ENCODE results near the gene GALNT17.

Gene GALNT17

GRCh38 chr7:71290452-71290851, 158.5 kb downstream of the GALNT17 start:
- no peak overlapping the region for H3K4ac ChIP-seq (ENCODE audit: low read depth, low read length)
- no peak overlapping the region for H2AFZ ChIP-seq (ENCODE audit: insufficient read depth, low read length, poor library complexity)
- H2BK120ac ChIP-seq (ENCODE audit: insufficient read depth, low read length, poor library complexity): no peak overlapping the region
- no peak overlapping the region for H2AK5ac ChIP-seq (ENCODE audit: low read length)
- H4K8ac ChIP-seq (ENCODE audit: low read depth, low read length): no peak overlapping the region
- H4K91ac ChIP-seq (ENCODE audit: low read depth, low read length): no peak overlapping the region
- no peaks in the 10 kb centered on the region for H3K36me3 ChIP-seq (ENCODE audit: control insufficient read depth in 1 of 2, insufficient read depth in 2 of 2, low read length in 2 of 2)
- no peak for DNase-seq
- no peak overlapping the region for H2BK12ac ChIP-seq (ENCODE audit: low read length)
- H3K4me2 ChIP-seq (ENCODE audit: low read length): no peak overlapping the region
- H4K12ac ChIP-seq (ENCODE audit: low read depth, low read length): no peak overlapping the region
- H3K18ac ChIP-seq (ENCODE audit: low read length): no peak overlapping the region
- no peak overlapping the region for H3K9ac ChIP-seq (ENCODE audit: low read length)
- H3K27me3 ChIP-seq (ENCODE audit: insufficient read depth, low read length): no peaks in the 10 kb centered on the region
- no peak overlapping the region for H3K23ac ChIP-seq (ENCODE audit: low read length)
- no CpG with 5 or more reads among the region's 4 CpGs for WGBS (ENCODE audit: extremely low coverage, insufficient coverage, insufficient read length)
- H3K4me3 ChIP-seq (ENCODE audit: low read depth, low read length): no peak overlapping the region
- H3K27ac ChIP-seq (ENCODE audit: low read depth, low read length): no peak overlapping the region
- no peak overlapping the region for H3K14ac ChIP-seq (ENCODE audit: low read length)
- no peaks in the 10 kb centered on the region for H3K79me1 ChIP-seq (ENCODE audit: low read length)
- H2BK5ac ChIP-seq (ENCODE audit: low read depth, low read length, poor library complexity): no peak overlapping the region
- no peaks in the 10 kb centered on the region for H3K4me1 ChIP-seq (ENCODE audit: control insufficient read depth in 1 of 2, insufficient read depth in 2 of 2, low read length in 2 of 2)
- no peaks in the 10 kb centered on the region for H3K9me3 ChIP-seq (ENCODE audit: insufficient read depth, low read depth, low read length)
- H3K79me2 ChIP-seq (ENCODE audit: control insufficient read depth, insufficient read depth, low read length, poor library complexity): no peaks in the 10 kb centered on the region

- no peaks in the 10 kb centered on the region for H3K27me3 ChIP-seq (ENCODE audit: insufficient read depth, low read length)
These were observed 166.4 kb downstream of the GALNT17 start for GRCh38 chr7:71298378-71298777.

GRCh38 chr7:71300086-71300485, 168.1 kb downstream of the GALNT17 start:
- Histone ChIP-seq H4K91ac (ENCODE audit: low read depth, low read length) (no peak overlapping the region), H2BK12ac (ENCODE audit: low read length) (peak overlapping the region; percentile 17), H3K23ac (ENCODE audit: low read length) (no peak overlapping the region), H3K18ac (ENCODE audit: low read length) (no peak overlapping the region), H3K4me3 (ENCODE audit: low read depth, low read length) (no peak overlapping the region), H3K14ac (ENCODE audit: low read length) (no peak overlapping the region), H3K79me2 (ENCODE audit: control insufficient read depth, insufficient read depth, low read length, poor library complexity) (no peaks in the 10 kb centered on the region), H4K12ac (ENCODE audit: low read depth, low read length) (no peak overlapping the region), H2BK5ac (ENCODE audit: low read depth, low read length, poor library complexity) (no peak overlapping the region), H3K9me3 (ENCODE audit: insufficient read depth, low read depth, low read length) (no peaks in the 10 kb centered on the region), H2BK120ac (ENCODE audit: insufficient read depth, low read length, poor library complexity) (no peak overlapping the region), H3K36me3 (ENCODE audit: control insufficient read depth in 1 of 2, insufficient read depth in 2 of 2, low read length in 2 of 2) (no peaks in the 10 kb centered on the region), H2AFZ (ENCODE audit: insufficient read depth, low read length, poor library complexity) (no peak overlapping the region), H4K8ac (ENCODE audit: low read depth, low read length) (no peak overlapping the region), H3K4me1 (ENCODE audit: control insufficient read depth in 1 of 2, insufficient read depth in 2 of 2, low read length in 2 of 2) (peaks cover 7% of the 10 kb centered on the region in 2 experiments), H3K27ac (ENCODE audit: low read depth, low read length) (no peak overlapping the region), H3K4me2 (ENCODE audit: low read length) (no peak overlapping the region), H3K27me3 (ENCODE audit: insufficient read depth, low read length) (no peaks in the 10 kb centered on the region), H3K9ac (ENCODE audit: low read length) (no peak overlapping the region), H3K79me1 (ENCODE audit: low read length) (no peaks in the 10 kb centered on the region), H2AK5ac (ENCODE audit: low read length) (no peak overlapping the region), H3K4ac (ENCODE audit: low read depth, low read length) (no peak overlapping the region)
- WGBS (ENCODE audit: extremely low coverage, insufficient coverage, insufficient read length): no CpG with 5 or more reads among the region's 3 CpGs
- no peak for DNase-seq

More at GRCh38 chr7:71298378-71298777, 166.4 kb downstream of the GALNT17 start:
- no peak for DNase-seq
- Histone ChIP-seq H3K4me1 (ENCODE audit: control insufficient read depth in 1 of 2, insufficient read depth in 2 of 2, low read length in 2 of 2) (peaks cover 3 to 5% of the 10 kb centered on the region in 2 experiments), H3K18ac (ENCODE audit: low read length) (no peak overlapping the region), H4K8ac (ENCODE audit: low read depth, low read length) (no peak overlapping the region), H3K4me2 (ENCODE audit: low read length) (no peak overlapping the region), H2AK5ac (ENCODE audit: low read length) (no peak overlapping the region), H3K9me3 (ENCODE audit: insufficient read depth, low read depth, low read length) (no peaks in the 10 kb centered on the region), H3K23ac (ENCODE audit: low read length) (no peak overlapping the region), H3K4ac (ENCODE audit: low read depth, low read length) (no peak overlapping the region), H2BK5ac (ENCODE audit: low read depth, low read length, poor library complexity) (no peak overlapping the region), H2AFZ (ENCODE audit: insufficient read depth, low read length, poor library complexity) (no peak overlapping the region), H3K79me1 (ENCODE audit: low read length) (no peaks in the 10 kb centered on the region), H3K9ac (ENCODE audit: low read length) (no peak overlapping the region), H2BK120ac (ENCODE audit: insufficient read depth, low read length, poor library complexity) (no peak overlapping the region), H4K91ac (ENCODE audit: low read depth, low read length) (no peak overlapping the region), H3K36me3 (ENCODE audit: control insufficient read depth in 1 of 2, insufficient read depth in 2 of 2, low read length in 2 of 2) (no peaks in the 10 kb centered on the region), H3K27ac (ENCODE audit: low read depth, low read length) (no peak overlapping the region), H3K79me2 (ENCODE audit: control insufficient read depth, insufficient read depth, low read length, poor library complexity) (no peaks in the 10 kb centered on the region), H2BK12ac (ENCODE audit: low read length) (no peak overlapping the region), H3K14ac (ENCODE audit: low read length) (no peak overlapping the region), H4K12ac (ENCODE audit: low read depth, low read length) (no peak overlapping the region), H3K4me3 (ENCODE audit: low read depth, low read length) (no peak overlapping the region)
- WGBS (ENCODE audit: extremely low coverage, insufficient coverage, insufficient read length): no CpG with 5 or more reads among the region's 6 CpGs

GRCh38 chr7:71300603-71301002, 168.7 kb downstream of the GALNT17 start:
- Histone ChIP-seq H3K4me2 (ENCODE audit: low read length) (no peak overlapping the region), H3K4me1 (ENCODE audit: control insufficient read depth in 1 of 2, insufficient read depth in 2 of 2, low read length in 2 of 2) (peaks cover 7% of the 10 kb centered on the region in 2 experiments), H3K18ac (ENCODE audit: low read length) (no peak overlapping the region), H3K4ac (ENCODE audit: low read depth, low read length) (no peak overlapping the region), H3K27ac (ENCODE audit: low read depth, low read length) (no peak overlapping the region), H3K4me3 (ENCODE audit: low read depth, low read length) (no peak overlapping the region), H3K14ac (ENCODE audit: low read length) (no peak overlapping the region), H2AFZ (ENCODE audit: insufficient read depth, low read length, poor library complexity) (no peak overlapping the region), H3K27me3 (ENCODE audit: insufficient read depth, low read length) (no peaks in the 10 kb centered on the region), H4K12ac (ENCODE audit: low read depth, low read length) (no peak overlapping the region), H2BK5ac (ENCODE audit: low read depth, low read length, poor library complexity) (no peak overlapping the region), H2BK120ac (ENCODE audit: insufficient read depth, low read length, poor library complexity) (no peak overlapping the region), H4K8ac (ENCODE audit: low read depth, low read length) (no peak overlapping the region), H3K79me1 (ENCODE audit: low read length) (peaks cover 2% of the 10 kb centered on the region), H3K23ac (ENCODE audit: low read length) (no peak overlapping the region), H3K9ac (ENCODE audit: low read length) (no peak overlapping the region), H3K79me2 (ENCODE audit: control insufficient read depth, insufficient read depth, low read length, poor library complexity) (no peaks in the 10 kb centered on the region), H2BK12ac (ENCODE audit: low read length) (no peak overlapping the region), H3K36me3 (ENCODE audit: control insufficient read depth in 1 of 2, insufficient read depth in 2 of 2, low read length in 2 of 2) (no peaks in the 10 kb centered on the region), H3K9me3 (ENCODE audit: insufficient read depth, low read depth, low read length) (no peaks in the 10 kb centered on the region), H4K91ac (ENCODE audit: low read depth, low read length) (no peak overlapping the region), H2AK5ac (ENCODE audit: low read length) (no peak overlapping the region)
- no peak for DNase-seq
- WGBS (ENCODE audit: extremely low coverage, insufficient coverage, insufficient read length): no CpG with 5 or more reads among the region's 6 CpGs
